CD8-positive, alpha-beta memory T cell (primary cell): ENCODE data around the gene IL1B. TPM values are rescaled to one million over a fixed set of nuclear protein-coding genes. Genes with fewer than 3 reads are reported as not detected.

Experiments used
- CTCF ChIA-PET: fragments of 350-600 bp; sonication (Branson Sonifier 250); formaldehyde crosslinking; loops from one replicate; lab custom pipeline; 2021; ENCODE audit warnings: antibody characterized with exemption; lab: Charles Lee
- POLR2A ChIA-PET: fragments of 350-600 bp; sonication (Branson Sonifier 250); formaldehyde crosslinking; loops from one replicate; lab custom pipeline; 2021; ENCODE audit warnings: antibody characterized with exemption; lab: Charles Lee
- DNase-seq, 5 donors: peaks; one replicate each; pipeline versions ENCODE4 v3.0.0 to v3.0.0-alpha.2; 2020 to 2022; ENCODE audit warnings: mixed read lengths in 1 of 5
- H3K27ac ChIP-seq: one replicate; pipeline ENCODE4 v1.7.0; 2013; ENCODE audit warnings: low read depth, mild to moderate bottlenecking, low read length, moderate library complexity
- H3K27me3 ChIP-seq: 2 replicates; pipeline ENCODE4 v1.7.0; 2013; ENCODE audit warnings: low read length, mild to moderate bottlenecking; ENCODE audit not compliant: insufficient read depth, poor library complexity, severe bottlenecking
- H3K36me3 ChIP-seq: 2 replicates; pipeline ENCODE4 v1.7.0; 2013; ENCODE audit warnings: mild to moderate bottlenecking, low read length, moderate library complexity; ENCODE audit not compliant: insufficient read depth
- H3K4me1 ChIP-seq: 2 replicates; pipeline ENCODE4 v1.7.0; 2013; ENCODE audit warnings: mild to moderate bottlenecking, low read length, moderate library complexity; ENCODE audit not compliant: insufficient read depth
- H3K4me3 ChIP-seq: 2 replicates; pipeline ENCODE4 v1.7.0; 2013; ENCODE audit warnings: mild to moderate bottlenecking, low read length
- H3K9me3 ChIP-seq: 2 replicates; pipeline ENCODE4 v1.7.0; 2013; ENCODE audit warnings: mild to moderate bottlenecking, low read length
- H3K27ac Mint-ChIP-seq, 8 donors: one replicate each; pipeline ENCODE4 v1.8.0; 2020 to 2021; ENCODE audit warnings: mixed read lengths in 8 of 8, mild to moderate bottlenecking in 6 of 8, inconsistent platforms in 3 of 8, moderate library complexity in 3 of 8
- H3K27me3 Mint-ChIP-seq, 2 donors: one replicate each; pipeline ENCODE4 v1.8.0; 2020 to 2021; ENCODE audit warnings: mixed read lengths in 2 of 2, mild to moderate bottlenecking in 1 of 2, moderate library complexity in 1 of 2
- H3K36me3 Mint-ChIP-seq, 3 donors: one replicate each; pipeline ENCODE4 v1.8.0; 2020 to 2021; ENCODE audit warnings: mixed read lengths in 3 of 3, inconsistent platforms in 1 of 3, mild to moderate bottlenecking in 1 of 3
- H3K4me1 Mint-ChIP-seq, 3 donors: one replicate each; pipeline ENCODE4 v1.8.0; 2020 to 2021; ENCODE audit warnings: mixed read lengths in 3 of 3, inconsistent platforms in 1 of 3, mild to moderate bottlenecking in 1 of 3
- H3K4me3 Mint-ChIP-seq, 7 donors: one replicate each; pipeline ENCODE4 v1.8.0; 2020 to 2021; ENCODE audit warnings: mixed read lengths in 7 of 7, mild to moderate bottlenecking in 6 of 7, moderate library complexity in 4 of 7, inconsistent platforms in 2 of 7
- H3K9me3 Mint-ChIP-seq, 5 donors: one replicate each; pipeline ENCODE4 v1.8.0; 2020 to 2022; ENCODE audit warnings: mixed read lengths in 5 of 5, mild to moderate bottlenecking in 3 of 5, moderate library complexity in 2 of 5, inconsistent platforms in 1 of 5
- polyA plus RNA-seq: library from polyadenylated mRNA; unstranded; fragments of 300-500 nt; fragmentation: Illumina TruSeq; gene quantifications from one replicate; pipeline ENCODE4 v1.2.3, GENCODE V29; 2021
- total RNA-seq, 2 experiments: library from RNA; stranded (reverse); gene quantifications; one replicate each; pipeline ENCODE4 v1.2.3, GENCODE V29; 2021

IL1B gene
- total and polyA plus RNA-seq, 3 experiments from 2014 or later: not detected

DNA sequence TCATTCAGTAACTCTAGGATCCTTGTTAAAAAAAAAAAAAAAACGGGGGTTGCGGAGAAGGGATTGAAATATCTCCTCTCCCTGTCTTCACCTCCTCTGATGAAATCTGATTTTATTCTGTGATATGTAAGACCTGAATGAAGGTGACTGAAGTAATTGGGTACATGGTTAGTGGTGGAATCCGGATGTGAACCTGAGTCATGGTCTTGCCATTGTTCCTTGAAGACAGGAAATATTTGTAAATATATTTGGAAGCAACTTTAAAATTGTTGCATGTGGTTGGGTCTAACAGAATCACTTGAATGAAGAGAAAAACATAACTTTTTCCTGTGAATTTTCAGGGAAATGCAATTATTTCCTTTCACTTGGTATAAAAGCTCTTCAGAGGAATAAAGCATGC is 49.3 kb downstream of the IL1B start:
- H3K27ac ChIP-seq: no peak overlapping the region
- no peak for DNase-seq
- no peaks in the 10 kb centered on the region for H3K9me3 ChIP-seq
- H3K4me1 Mint-ChIP-seq: no peaks in the 10 kb centered on the region
- H3K27me3 Mint-ChIP-seq: peaks cover 6 to 33% of the 10 kb centered on the region in 2 donors
- no peak overlapping the region for H3K4me3 ChIP-seq
- H3K36me3 ChIP-seq: no peaks in the 10 kb centered on the region
- no peaks in the 10 kb centered on the region for H3K27me3 ChIP-seq
- H3K9me3 Mint-ChIP-seq: no peaks in the 10 kb centered on the region
- POLR2A ChIA-PET: no interaction called here
- H3K36me3 Mint-ChIP-seq: peaks cover 0 to 1% (median 0%) of the 10 kb centered on the region in 3 donors
- no peak overlapping the region for H3K27ac Mint-ChIP-seq
- CTCF ChIA-PET: no interaction called here
- H3K4me1 ChIP-seq: no peaks in the 10 kb centered on the region
- H3K4me3 Mint-ChIP-seq: no peak overlapping the region

DNA sequence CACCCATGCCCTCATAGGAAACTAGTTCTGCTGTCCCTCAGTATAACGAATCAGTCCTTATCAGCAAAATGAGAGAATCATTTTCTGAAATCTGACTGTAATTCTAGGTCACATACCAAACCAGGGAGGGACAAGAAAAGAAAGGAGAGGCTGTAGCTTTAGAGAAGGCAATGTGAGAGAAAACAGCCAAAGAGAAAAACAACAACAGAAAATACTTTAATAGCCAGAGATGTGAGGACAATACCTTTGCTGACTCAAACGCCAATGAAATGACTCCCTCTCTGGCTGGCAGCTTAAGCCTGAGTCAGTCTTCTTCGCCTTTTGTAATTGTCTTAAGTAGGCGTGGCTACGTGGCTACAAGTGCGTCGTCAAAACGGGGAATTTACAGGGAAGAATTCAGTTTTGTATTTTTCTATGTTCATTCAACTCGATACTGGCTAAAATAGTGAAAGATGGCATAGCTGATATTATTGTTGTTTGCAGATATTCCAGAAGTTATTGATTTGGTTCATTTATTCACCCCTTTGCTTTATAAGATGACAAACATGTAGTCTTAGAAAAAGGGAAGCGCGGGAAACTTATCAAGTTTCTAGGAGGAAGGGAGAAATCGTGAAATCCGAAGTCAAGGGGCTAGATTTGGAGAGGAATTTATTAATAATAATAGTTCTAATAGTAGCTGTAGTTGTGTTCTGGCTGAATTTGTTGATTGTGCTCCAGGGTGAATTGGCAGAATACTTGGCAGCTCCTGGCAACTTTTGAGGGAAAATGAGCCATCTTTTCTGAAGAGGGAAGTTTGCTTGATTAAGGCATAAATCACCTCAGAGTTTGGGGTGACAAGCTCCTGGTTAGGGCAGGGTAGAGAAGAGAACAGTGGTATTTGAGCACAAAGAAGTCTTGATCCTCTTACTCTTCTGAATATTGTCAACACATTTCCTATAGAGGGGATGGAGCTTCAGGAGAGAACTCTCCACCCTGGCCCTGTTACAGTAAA is 52.1 kb downstream of the IL1B start, which contains the start of gene IL1A:
TSS of gene IL1A (minus strand) at position 295 of the 991 bp plus-strand sequence. CDS start 723 bp downstream, outside the sequence.
- no peaks in the 10 kb centered on the region for H3K27me3 ChIP-seq
- Mint-ChIP-seq H3K27me3 (peaks cover 9 to 33% of the 10 kb centered on the region in 2 donors), H3K27ac (no peak within 1 kb of the TSS), H3K4me1 (no peaks in the 10 kb centered on the region), H3K36me3 (peaks cover 0 to 1% (median 0%) of the 10 kb centered on the region in 3 donors), H3K9me3 (no peaks in the 10 kb centered on the region), H3K4me3 (no peak within 1 kb of the TSS)
- H3K4me3 ChIP-seq: no peak within 1 kb of the TSS
- H3K4me1 ChIP-seq: no peaks in the 10 kb centered on the region
- no peak within 1 kb of the TSS for H3K27ac ChIP-seq
- no peak for DNase-seq
- POLR2A ChIA-PET: interaction anchor here (0.6 kb wide), 1 partner anchor 76 kb away, joined by 3 read pairs; no protein-coding TSS in a partner anchor
- H3K36me3 ChIP-seq: no peaks in the 10 kb centered on the region
- no peaks in the 10 kb centered on the region for H3K9me3 ChIP-seq
- CTCF ChIA-PET: no interaction called here

DNA sequence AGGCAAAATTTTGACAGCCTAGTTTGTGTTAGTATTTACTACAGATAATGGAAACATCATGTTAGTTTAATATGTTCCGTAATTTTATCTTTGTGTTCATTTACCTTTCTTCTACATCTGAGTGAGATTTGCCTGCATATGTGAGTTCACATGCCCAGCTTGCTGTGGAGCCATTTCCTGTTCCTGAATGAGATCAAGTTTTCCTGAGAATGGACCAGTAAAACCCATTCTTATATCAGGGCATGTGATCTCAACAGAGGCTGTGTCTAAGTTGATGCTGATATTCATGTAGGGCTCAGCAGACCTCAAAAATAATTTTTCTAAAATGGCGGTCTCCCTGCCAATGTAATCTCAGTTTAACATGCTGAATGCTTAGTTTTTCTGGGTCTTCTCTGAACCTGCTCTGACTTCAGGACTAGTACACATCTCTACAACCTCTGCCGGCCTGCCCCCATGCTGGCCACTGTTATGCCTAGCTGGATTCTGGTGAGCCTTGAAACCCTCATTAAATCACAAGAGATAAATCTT is 53.3 kb downstream of the IL1B start:
- Histone ChIP-seq H3K27ac (no peak overlapping the region), H3K27me3 (no peaks in the 10 kb centered on the region), H3K4me1 (no peaks in the 10 kb centered on the region), H3K4me3 (no peak overlapping the region), H3K36me3 (no peaks in the 10 kb centered on the region), H3K9me3 (no peaks in the 10 kb centered on the region)
- POLR2A ChIA-PET: no interaction called here
- peaks cover 12 to 33% of the 10 kb centered on the region in 2 donors for H3K27me3 Mint-ChIP-seq
- no peak overlapping the region for H3K4me3 Mint-ChIP-seq
- H3K9me3 Mint-ChIP-seq: no peaks in the 10 kb centered on the region
- peaks cover 0 to 1% (median 0%) of the 10 kb centered on the region in 3 donors for H3K36me3 Mint-ChIP-seq
- CTCF ChIA-PET: no interaction called here
- no peak for DNase-seq
- no peak overlapping the region for H3K27ac Mint-ChIP-seq
- no peaks in the 10 kb centered on the region for H3K4me1 Mint-ChIP-seq

DNA sequence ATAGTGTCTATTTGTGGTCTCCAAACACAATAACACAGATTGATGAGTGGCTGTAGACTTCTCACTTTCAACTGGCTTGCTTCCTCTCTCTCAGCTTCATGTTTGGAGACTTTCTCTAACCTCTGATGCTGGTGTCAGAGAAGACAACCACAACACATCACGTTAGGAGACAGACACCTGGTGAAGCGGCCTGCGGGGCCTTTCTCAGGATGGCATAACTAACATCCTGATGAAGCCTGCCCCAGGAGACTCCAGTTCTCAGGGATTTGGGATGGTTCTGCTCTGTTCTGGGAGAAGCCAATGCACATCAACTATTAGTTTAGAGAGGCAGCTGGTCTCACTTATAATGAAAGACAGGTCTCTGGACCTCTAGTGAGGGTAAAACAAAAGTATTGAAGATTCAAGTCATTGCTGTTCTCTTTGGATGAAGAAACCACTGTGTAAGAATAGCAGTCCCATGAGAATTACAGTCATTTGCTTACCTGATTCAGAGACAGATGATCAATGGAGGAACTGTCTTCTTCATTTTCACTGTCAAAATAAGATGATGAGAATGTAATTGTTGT is 54.3 kb downstream of the IL1B start:
- H3K27me3 Mint-ChIP-seq: peaks cover 14 to 28% of the 10 kb centered on the region in 2 donors
- POLR2A ChIA-PET: no interaction called here

More for the DNA sequence above, 54.3 kb downstream of the IL1B start:
- no peaks in the 10 kb centered on the region for H3K9me3 Mint-ChIP-seq
- Histone ChIP-seq H3K36me3 (no peaks in the 10 kb centered on the region), H3K27me3 (no peaks in the 10 kb centered on the region), H3K27ac (no peak overlapping the region), H3K4me3 (no peak overlapping the region), H3K9me3 (no peaks in the 10 kb centered on the region), H3K4me1 (peaks cover 3% of the 10 kb centered on the region)
- CTCF ChIA-PET: no interaction called here
- DNase-seq: no peak
- no peak overlapping the region for H3K27ac Mint-ChIP-seq
- H3K4me1 Mint-ChIP-seq: peaks cover 4 to 6% (median 6%) of the 10 kb centered on the region in 3 donors
- peaks cover 0 to 1% (median 0%) of the 10 kb centered on the region in 3 donors for H3K36me3 Mint-ChIP-seq
- no peak overlapping the region for H3K4me3 Mint-ChIP-seq

Other genes with a start within 250 kb of the IL1B start
- gene SLC20A1, start 190.8 kb downstream of the IL1B start, total RNA-seq: 100 to 1,000 TPM; 102 to 105 TPM
- 68.0 TPM for gene SLC20A1, start 190.8 kb downstream of the IL1B start, polyA plus RNA-seq
- gene NT5DC4, start 115.8 kb downstream of the IL1B start, total RNA-seq: not detected
- gene NT5DC4, start 115.8 kb downstream of the IL1B start, polyA plus RNA-seq: not detected
- 10 to 100 TPM; 19.1 to 19.6 TPM for gene CKAP2L, start 72.2 kb downstream of the IL1B start, total RNA-seq
- not detected for gene CKAP2L, start 72.2 kb downstream of the IL1B start, polyA plus RNA-seq
- 1 to 10 TPM; 2.2 to 3.1 TPM for gene IL1A, start 52.3 kb downstream of the IL1B start, total RNA-seq
- not detected for gene IL1A, start 52.3 kb downstream of the IL1B start, polyA plus RNA-seq
- gene IL37, start 74.4 kb upstream of the IL1B start, total RNA-seq: not detected
- gene IL37, start 74.4 kb upstream of the IL1B start, polyA plus RNA-seq: not detected
- gene IL36G, start 141.2 kb upstream of the IL1B start, total RNA-seq: not detected
- not detected for gene IL36G, start 141.2 kb upstream of the IL1B start, polyA plus RNA-seq
- gene IL36A, start 168.7 kb upstream of the IL1B start, total RNA-seq: not detected
- gene IL36A, start 168.7 kb upstream of the IL1B start, polyA plus RNA-seq: not detected
- not detected for gene IL36B, start 216.1 kb upstream of the IL1B start, total RNA-seq
- not detected for gene IL36B, start 216.1 kb upstream of the IL1B start, polyA plus RNA-seq
- not detected for gene IL36RN, start 222.4 kb upstream of the IL1B start, total RNA-seq
- not detected for gene IL36RN, start 222.4 kb upstream of the IL1B start, polyA plus RNA-seq
- gene IL1F10, start 231.2 kb upstream of the IL1B start, total RNA-seq: not detected
- not detected for gene IL1F10, start 231.2 kb upstream of the IL1B start, polyA plus RNA-seq